ENCODE results near the gene LHFPL6.

LHFPL6 gene

DNA sequence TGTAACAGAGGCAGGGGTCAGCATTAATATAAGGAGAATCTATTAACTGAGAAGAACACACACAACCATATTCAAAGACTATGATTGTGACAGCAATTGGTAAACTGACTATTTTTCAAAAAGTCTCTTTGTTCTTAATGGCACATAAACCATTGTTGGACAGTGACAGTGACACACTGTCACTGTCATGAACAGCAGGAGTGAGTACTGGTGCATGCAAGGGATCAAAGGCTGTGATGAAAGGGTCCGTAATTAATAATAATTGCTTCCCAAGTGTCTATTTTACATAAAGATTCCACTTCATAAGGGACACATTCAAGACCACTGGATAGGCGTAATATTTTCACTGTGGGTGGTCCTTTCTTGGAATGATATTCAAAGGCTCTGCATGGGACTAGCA lies 50.7 kb downstream of the LHFPL6 start:
- no peak for DNase-seq

DNA sequence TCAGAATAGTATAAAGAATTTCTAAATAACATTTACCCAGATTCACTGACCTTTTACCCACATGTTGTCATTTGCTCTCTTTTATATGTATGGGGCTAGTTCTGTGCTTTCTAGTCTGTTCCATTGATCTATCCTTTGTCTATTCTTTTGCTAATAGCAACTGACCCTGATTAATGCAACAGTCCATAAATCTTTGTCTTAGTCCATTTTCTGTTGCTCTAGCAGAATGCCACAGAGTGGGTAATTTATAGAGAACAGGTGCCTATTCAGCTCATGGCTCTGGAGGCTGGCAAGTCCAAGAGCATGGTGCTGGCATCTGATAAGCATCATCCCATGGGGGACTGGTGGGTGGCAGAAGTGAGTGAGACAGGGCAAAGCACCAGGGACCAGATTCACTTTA lies 52.1 kb downstream of the LHFPL6 start:
- no peak for DNase-seq

DNA sequence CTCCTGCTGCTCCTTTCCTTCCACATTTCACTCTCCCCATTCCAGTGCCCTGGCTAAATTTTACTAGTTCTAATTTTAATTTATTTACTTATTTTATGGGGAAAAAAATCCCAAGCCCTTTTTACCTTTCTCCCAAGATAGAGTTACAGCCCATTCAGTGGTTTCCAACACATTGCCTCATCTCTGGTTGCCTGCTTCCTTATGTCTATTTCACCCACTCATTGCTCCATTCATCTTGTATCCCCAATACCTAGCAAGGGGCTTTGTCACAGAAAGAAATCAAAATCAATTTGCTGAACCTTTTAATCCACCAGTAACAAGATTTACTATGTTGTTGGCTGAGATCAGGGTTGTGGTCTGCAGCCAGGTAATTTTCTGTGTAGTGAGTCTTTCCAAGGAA lies 55.9 kb downstream of the LHFPL6 start:
- no peak for DNase-seq

- DNase-seq: no peak
Observed at GRCh38 chr13:39542361-39542760, 60.6 kb downstream of the LHFPL6 start.

- DNase-seq: no peak
Observed at GRCh38 chr13:39540929-39541605, 61.9 kb downstream of the LHFPL6 start.

GRCh38 chr13:39538816-39539790 lies 63.9 kb downstream of the LHFPL6 start:
- no peak for DNase-seq

DNA sequence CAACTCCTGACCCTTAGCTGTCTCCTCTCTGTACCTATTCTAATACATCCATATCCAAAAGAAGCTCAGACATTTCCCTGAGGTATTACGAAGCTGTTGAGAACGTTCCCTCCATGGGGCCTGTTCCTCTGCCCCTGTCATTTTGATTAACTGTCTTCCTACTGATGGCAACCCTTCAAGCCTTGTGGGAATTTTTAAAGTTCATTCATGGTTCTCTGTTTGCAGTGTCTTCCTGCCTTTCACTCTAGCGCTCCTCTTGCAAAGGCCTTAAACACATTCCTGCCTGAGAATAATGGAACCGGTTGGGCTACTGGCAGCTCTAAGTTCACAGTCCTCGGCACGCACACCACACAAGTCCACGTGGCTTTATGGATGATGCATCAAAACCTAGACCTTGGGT lies 66.1 kb downstream of the LHFPL6 start:
- no peak for DNase-seq

GRCh38 chr13:39536274-39536673 lies 66.7 kb downstream of the LHFPL6 start:
- DNase-seq: no peak

DNA sequence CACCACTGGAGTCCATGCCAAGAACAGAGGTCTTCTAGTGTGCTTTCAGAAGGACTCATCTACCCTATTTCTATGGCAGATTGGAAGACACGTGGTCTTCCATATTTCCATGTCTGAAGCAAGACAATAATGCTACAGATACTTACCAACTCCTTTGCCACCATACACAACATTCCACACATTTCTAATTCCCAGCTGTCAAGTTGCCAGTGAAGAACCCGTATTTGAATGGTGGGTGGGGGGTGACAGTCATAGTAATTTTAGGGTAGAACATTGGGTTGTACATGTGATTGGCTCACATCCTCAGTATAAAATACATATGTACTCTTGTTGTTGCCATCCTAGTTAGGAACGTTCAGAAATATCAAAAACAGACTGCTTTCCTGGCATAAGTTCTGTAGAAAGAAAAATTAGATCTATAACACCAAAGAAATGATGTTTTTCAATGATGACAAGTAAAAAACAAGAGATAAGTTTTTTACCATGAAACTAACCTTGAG lies 69.3 kb downstream of the LHFPL6 start:
- no peak for DNase-seq

DNA sequence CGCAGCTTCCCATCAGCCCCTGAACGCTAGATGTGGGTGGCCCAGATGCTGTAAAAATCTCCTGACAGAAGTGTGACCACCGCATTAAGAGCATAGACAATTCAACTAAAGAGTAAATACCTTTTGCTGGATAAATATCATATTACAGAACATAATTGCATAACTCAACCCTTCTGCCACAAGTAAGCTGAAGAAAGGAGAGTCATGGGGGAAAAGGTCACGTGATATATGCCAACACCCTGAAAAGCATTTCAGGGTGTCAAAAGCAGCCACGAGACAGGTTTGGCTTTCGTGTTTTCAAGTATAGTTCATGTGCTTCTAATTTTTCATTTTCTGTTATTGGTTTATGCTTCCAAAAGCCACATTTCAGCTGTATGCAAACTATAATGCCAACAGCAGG lies 71.3 kb downstream of the LHFPL6 start:
- no peak for DNase-seq

DNA sequence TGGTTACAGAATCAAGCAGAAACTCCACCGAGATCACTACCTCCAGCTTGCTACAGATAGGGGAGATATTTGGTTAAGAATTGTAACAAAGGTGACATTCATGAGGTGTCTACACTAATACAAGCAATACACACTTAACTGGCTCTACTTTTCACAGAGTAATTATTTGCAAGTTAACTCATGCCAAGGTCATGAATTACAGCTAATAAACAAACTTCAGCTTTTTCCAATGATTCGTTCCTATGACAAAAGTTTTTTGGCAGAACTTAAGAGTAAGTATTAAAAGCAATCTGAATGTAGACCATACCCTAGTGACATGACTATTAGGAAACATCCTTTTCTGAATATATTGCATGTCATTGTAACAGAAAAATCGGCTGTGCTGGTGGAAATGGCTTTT lies 72.1 kb downstream of the LHFPL6 start:
- no peak for DNase-seq

DNA sequence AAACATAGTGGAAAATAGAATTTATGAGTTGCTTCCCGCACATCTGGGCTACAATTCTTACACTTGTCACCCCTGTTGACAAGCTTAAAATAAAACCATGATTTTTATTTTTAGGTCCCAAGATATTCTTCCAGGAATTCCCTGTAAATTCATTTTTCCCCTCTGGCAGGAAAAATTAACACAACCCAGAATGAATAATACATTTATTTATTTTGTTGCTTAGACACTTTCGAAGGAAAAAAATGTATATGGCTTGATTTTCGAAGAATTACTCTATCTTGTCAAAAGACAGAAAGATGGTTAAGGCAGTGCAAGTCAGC lies 74.4 kb downstream of the LHFPL6 start:
- DNase-seq: no peak

DNA sequence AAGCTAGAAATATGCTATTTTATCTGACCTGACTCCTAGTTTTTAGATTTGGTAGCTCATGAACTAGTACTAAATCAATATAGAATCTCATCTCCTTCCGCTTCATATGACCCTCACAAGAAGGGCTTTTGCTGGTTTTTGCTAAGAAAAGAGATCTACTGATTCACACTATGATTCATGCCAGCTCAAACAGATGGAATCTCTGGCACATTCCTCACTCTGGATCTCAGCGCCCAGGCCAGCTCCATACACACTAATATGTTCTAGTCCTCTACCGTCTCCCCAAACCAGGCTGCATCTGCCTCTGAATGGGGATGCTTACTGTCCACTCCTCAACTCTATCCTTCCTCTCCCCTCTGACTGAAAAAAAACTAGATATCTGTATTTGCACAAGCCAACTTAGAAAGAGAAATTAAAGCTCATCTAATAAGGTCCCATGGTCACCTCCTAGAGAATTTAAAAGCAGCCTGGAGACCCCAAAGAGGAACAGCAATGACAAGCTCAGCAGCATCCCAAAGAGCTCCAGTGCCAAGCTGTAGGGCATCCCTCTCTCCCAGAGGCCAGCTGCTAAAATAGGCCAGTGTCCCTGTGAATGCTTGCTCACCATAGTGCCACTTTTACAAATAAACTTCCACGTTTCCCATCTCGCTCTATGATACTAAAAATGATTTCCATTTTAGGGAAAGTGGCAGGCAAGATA lies 74.9 kb downstream of the LHFPL6 start:
- no peak for DNase-seq

GRCh38 chr13:39527301-39527700 lies 75.7 kb downstream of the LHFPL6 start:
- DNase-seq: no peak

GRCh38 chr13:39526499-39526898 lies 76.5 kb downstream of the LHFPL6 start:
- DNase-seq: no peak

DNA sequence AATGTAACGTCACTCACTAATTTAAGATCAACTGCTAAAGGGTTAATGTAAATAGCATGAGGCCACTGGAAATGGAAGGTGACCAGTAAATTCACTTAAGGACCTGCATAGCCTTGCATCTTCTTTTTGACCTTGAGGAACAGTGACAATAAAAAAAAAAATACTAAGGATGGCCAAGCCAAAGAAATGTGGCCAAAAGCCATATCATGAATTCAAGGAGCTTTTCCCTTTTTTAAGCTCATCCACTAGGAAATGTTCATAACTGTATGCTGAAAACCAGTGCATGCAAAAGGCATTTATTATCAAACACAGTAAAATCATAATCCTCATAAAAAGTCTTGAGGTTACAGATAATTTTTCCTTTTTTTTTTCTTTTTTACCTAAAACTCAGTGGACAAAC lies 77.5 kb downstream of the LHFPL6 start:
- no peak for DNase-seq

DNA sequence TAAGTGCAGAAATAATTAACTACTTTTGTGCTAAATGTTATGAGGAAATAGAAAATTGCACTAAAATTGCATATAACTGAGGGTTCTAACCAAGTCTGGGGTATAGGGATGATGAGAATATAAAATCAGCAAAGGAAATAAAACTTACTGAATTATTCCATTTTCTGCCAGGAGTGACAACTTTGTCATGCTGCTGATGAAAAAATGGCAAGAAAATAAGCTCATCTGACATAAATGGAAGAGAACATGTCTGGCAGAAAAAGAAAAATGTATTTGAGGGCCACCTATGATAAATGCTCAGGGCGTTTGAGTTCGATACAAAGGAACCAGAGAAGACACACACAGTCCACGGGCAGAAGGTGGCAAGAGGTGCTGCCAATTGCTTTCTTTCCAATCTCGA lies 78.2 kb downstream of the LHFPL6 start:
- DNase-seq: no peak

- no peak for DNase-seq
Observed at GRCh38 chr13:39522329-39522728, 80.7 kb downstream of the LHFPL6 start.

- no peak for DNase-seq
Observed at GRCh38 chr13:39521701-39522100, 81.3 kb downstream of the LHFPL6 start.

DNA sequence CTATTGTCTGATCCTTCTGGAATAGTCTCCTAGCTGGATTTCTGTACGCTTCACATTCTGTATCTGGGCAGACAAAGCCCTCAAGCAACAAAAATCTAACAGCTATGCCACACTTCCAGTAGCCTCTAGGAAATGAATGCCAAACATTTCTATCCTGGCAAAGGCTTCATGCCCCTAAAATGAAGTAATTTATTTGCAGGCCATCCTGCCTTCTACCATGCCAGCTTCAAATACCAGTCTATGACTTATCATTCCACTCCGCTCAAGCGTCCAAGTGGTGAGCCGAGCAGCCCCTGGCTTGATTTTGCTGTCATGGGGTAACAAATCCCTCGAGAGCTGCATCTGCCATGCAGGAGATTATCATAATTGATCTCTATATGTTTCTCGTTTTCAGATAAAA lies 86.9 kb downstream of the LHFPL6 start:
- DNase-seq: no peak

- DNase-seq: no peak
Observed at GRCh38 chr13:39515224-39515714, 87.7 kb downstream of the LHFPL6 start.

DNA sequence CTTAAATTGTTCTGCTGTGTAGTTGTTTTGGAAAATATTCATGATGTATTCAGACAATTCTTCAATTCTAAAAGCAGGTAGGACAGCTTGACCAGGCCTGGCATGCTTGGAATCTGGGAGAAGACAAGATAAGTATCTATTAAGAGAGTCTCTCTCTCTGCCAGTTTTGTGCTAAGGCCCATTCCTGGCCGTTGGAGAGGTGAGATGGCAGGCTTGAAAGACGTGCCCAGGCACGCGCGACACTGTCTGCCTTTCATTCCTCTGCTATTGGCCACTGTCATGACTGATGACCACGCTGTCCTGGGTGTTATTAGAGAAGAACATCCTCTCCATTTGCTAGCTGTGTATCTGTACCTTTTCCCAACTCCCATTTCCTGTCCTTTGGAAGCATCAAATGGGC lies 90.3 kb downstream of the LHFPL6 start:
- no peak for DNase-seq

DNA sequence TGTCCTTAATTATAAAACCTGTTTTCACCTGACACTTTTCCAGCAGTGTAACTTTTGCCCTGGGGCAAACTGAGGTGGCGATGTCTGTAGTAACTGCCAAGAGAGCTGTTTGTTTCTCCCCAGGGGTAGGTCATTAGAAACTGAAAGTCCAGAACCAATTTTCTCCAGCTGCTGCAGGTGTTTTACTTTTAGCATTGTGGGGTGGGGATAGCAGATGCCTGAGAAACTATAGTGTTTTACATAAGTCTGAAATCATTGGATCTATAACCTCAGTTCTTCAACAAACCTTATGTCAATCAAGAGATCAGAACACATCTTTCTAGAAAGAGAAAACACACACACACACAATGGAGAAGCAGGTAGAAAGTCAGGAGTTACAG lies 92.7 kb downstream of the LHFPL6 start:
- no peak for DNase-seq

All from activated naive CD4-positive, alpha-beta T cell treated with anti-CD3 and anti-CD28 coated beads, Interleukin-2, amount 50 U/mL, for 16 hours (primary cell).